Body of pancreas (tissue), 4 donors: Measurements from ENCODE around the gene ADAT2.

Experiments
- CTCF ChIP-seq, 7 experiments: fragments of 450-650 bp in 4 of 7; fragments of 200-600 bp in 3 of 7; sonication (generic) in 3 of 7; IDR thresholded peaks; one replicate each; pipeline ENCODE4 v1.5.1; 2016 to 2019; ENCODE audit warnings: antibody characterized with exemption in 7 of 7
- POLR2A ChIP-seq, 3 donors: fragments of 450-650 bp; IDR thresholded peaks; one replicate each; pipeline ENCODE4 v1.6.1; 2016; ENCODE audit warnings: antibody characterized with exemption in 3 of 3, mild to moderate bottlenecking in 2 of 3

- TF ChIP-seq CTCF (IDR thresholded peaks at IDR 0.05) = no peak
- TF ChIP-seq POLR2A (IDR thresholded peaks at IDR 0.05) = no peak
These were observed 24.5 kb downstream of the ADAT2 start for GRCh38 chr6:143426026-143426425.
